GM12878 (cell line): ENCODE results near the gene SPEM2. TPM values are rescaled to one million over a fixed set of nuclear protein-coding genes. Genes with fewer than 3 reads are reported as not detected.

Source experiments
- ATAC-seq: fragments of 200-7000 bp; cut with Tn5 transposase; 3 replicates; pipeline ENCODE4 v1.9.1; 2020; ENCODE audit warnings: mild to moderate bottlenecking, moderate library complexity
- BruUV-seq: library from RNA; stranded (reverse); fragments of 400-500 nt; replicated peaks from 2 replicates; lab custom pipeline; 2021; lab: Mats Ljungman, UMichigan
- CTCF ChIA-PET: fragments of 300-600 bp; sonication (Branson Sonifier 250); formaldehyde crosslinking; extraction: SDS; loops from one replicate; lab custom pipeline; 2021; ENCODE audit warnings: inconsistent platforms; lab: Yijun Ruan, JAX
- POLR2A ChIA-PET: fragments of 350-600 bp; formaldehyde crosslinking; extraction: SDS; loops from one replicate; lab custom pipeline; 2021; ENCODE audit warnings: inconsistent platforms; lab: Charles Lee
- RAD21 ChIA-PET: fragments of 300-600 bp; sonication (Branson Sonifier 250); formaldehyde crosslinking; loops from one replicate; lab custom pipeline; 2023; ENCODE audit warnings: antibody characterized with exemption; ENCODE audit not compliant: unreplicated experiment; lab: Charles Lee
- SMC1A ChIA-PET: fragments of 300-600 bp; sonication (Branson Sonifier 250); formaldehyde crosslinking; loops from one replicate; lab custom pipeline; 2023; ENCODE audit not compliant: unreplicated experiment, uncharacterized antibody; lab: Charles Lee
- DNase-seq: peaks from one replicate; pipeline ENCODE4 v3.0.0-alpha.2; 2011; ENCODE audit warnings: low read depth, low spot score
- FAIRE-seq: peaks from 3 replicates; lab custom pipeline; 2011; peaks lifted over from hg19 to GRCh38; lab: Jason Lieb, UNC
- H2AFZ ChIP-seq: 2 replicates; pipeline ENCODE4 v1.6.0; 2011; ENCODE audit warnings: low read depth, low read length, control low read depth; ENCODE audit not compliant: control insufficient read depth
- H3K27ac ChIP-seq: 2 replicates; pipeline ENCODE4 v1.5.1; 2011; ENCODE audit warnings: control low read depth; ENCODE audit not compliant: control insufficient read depth, insufficient read depth
- H3K27me3 ChIP-seq, 2 experiments: replicated peaks in 1 of 2; 2 replicates each; pipeline versions ENCODE4 v1.6.0 to v1.6.1; 2011; ENCODE audit warnings: low read length in 1 of 2; ENCODE audit not compliant: control insufficient read depth in 2 of 2, insufficient read depth in 2 of 2
- H3K36me3 ChIP-seq, 2 experiments: 2 replicates each; pipeline ENCODE4 v1.5.1; 2011; ENCODE audit warnings: low read length in 1 of 2; ENCODE audit not compliant: control insufficient read depth in 2 of 2, insufficient read depth in 2 of 2
- H3K4me1 ChIP-seq: 2 replicates; pipeline ENCODE4 v1.6.1; 2011; ENCODE audit warnings: mild to moderate bottlenecking, low read length, moderate library complexity, mixed read lengths; ENCODE audit not compliant: control insufficient read depth, insufficient read depth
- H3K4me2 ChIP-seq: 2 replicates; pipeline ENCODE4 v1.6.0; 2011; ENCODE audit warnings: control low read depth; ENCODE audit not compliant: control insufficient read depth, insufficient read depth
- H3K4me3 ChIP-seq: fragments of 200-600 bp; sonication (generic); 2 replicates; pipeline ENCODE4 v1.5.1; 2016
- H3K79me2 ChIP-seq: 2 replicates; pipeline ENCODE4 v1.6.0; 2011; ENCODE audit warnings: low read length; ENCODE audit not compliant: control insufficient read depth, insufficient read depth
- H3K9ac ChIP-seq: 2 replicates; pipeline ENCODE4 v1.8.0; 2011; ENCODE audit warnings: low read length, control low read depth, mixed read lengths; ENCODE audit not compliant: control insufficient read depth, insufficient read depth
- H3K9me3 ChIP-seq: replicated peaks from 3 replicates; pipeline ENCODE4 v1.5.1; 2011; ENCODE audit warnings: mild to moderate bottlenecking, low read length; ENCODE audit not compliant: control insufficient read depth, insufficient read depth
- H4K20me1 ChIP-seq: 2 replicates; pipeline ENCODE4 v1.6.0; 2011; ENCODE audit not compliant: control insufficient read depth, insufficient read depth
- BACH1 ChIP-seq: fragments of 450-650 bp; IDR thresholded peaks from 2 replicates; pipeline ENCODE4 v1.6.1; 2017; ENCODE audit warnings: mild to moderate bottlenecking, borderline replicate concordance
- CBX3 ChIP-seq: fragments of 200-600 bp; sonication (generic); IDR thresholded peaks from 2 replicates; pipeline ENCODE4 v1.6.1; 2016; ENCODE audit warnings: low read depth, borderline replicate concordance
- EGR1 ChIP-seq, 2 experiments: IDR thresholded peaks; 1 replicate in 1 of 2; 2 replicates in 1 of 2; pipeline ENCODE4 v1.6.1; 2011 to 2012; ENCODE audit warnings: low read depth in 2 of 2, low read length in 2 of 2, borderline replicate concordance in 1 of 2, mild to moderate bottlenecking in 1 of 2, moderate library complexity in 1 of 2
- ETV6 ChIP-seq, 2 experiments: fragments of 450-650 bp in 1 of 2; IDR thresholded peaks in 1 of 2; conservative IDR thresholded peaks in 1 of 2; 2 replicates each; pipeline ENCODE4 v1.6.1; 2014; ENCODE audit warnings: antibody characterized with exemption in 1 of 2, borderline replicate concordance in 1 of 2, low read depth in 1 of 2, mild to moderate bottlenecking in 1 of 2, moderate library complexity in 1 of 2
- IKZF2 ChIP-seq, 2 experiments: fragments of 450-650 bp; IDR thresholded peaks; 2 replicates each; pipeline ENCODE4 v1.6.1; 2017; ENCODE audit warnings: mild to moderate bottlenecking in 2 of 2, moderate library complexity in 2 of 2
- MTA2 ChIP-seq: fragments of 450-650 bp; IDR thresholded peaks from 2 replicates; pipeline ENCODE4 v1.6.1; 2016; ENCODE audit warnings: low read depth, mild to moderate bottlenecking, moderate library complexity
- WGBS: methylation state at CpG from one replicate; pipeline ENCODE4 v1.1.6; 2016; ENCODE audit warnings: low lambda C conversion rate; ENCODE audit not compliant: insufficient replicate concordance, insufficient coverage; ENCODE audit errors: missing lambda C conversion rate; 5-methylcytosine and 5-hydroxymethylcytosine counted together
- in situ Hi-C: fragments of 300-500 bp; cut with MboI; formaldehyde crosslinking; loops from 9 replicates; pipeline ENCODE4 v1.14.3; 2018; ENCODE audit warnings: mixed read lengths
- intact Hi-C: fragments of 100-400 bp; cut with micrococcal nuclease; formaldehyde crosslinking; loops from one replicate; pipeline ENCODE4 v1.14.2; 2022; ENCODE audit not compliant: unreplicated experiment
- polyA plus RNA-seq, 11 experiments: library from polyadenylated mRNA; depleted of rRNA in 4 of 11; unstranded in 6 of 11; stranded (reverse) in 5 of 11; fragments of >200 nt; fragmentation: Nextera tagmentation in 4 of 11; fragmentation: Illumina TruSeq in 1 of 11; extraction: Ambion mirVana in 4 of 11; extraction: Trizol in 1 of 11; gene quantifications; 1 replicate in 1 of 11; 2 replicates in 10 of 11; pipeline versions ENCODE4 v1.2.1 to v1.2.3, GENCODE V29; 2011 to 2016; ENCODE audit warnings: inconsistent platforms in 2 of 11, missing spikeins in 2 of 11, low read depth in 1 of 11
- total RNA-seq, 4 experiments: library from RNA; depleted of rRNA in 3 of 4; stranded (reverse); fragments of >200 nt in 3 of 4; fragmentation: Illumina TruSeq in 1 of 4; extraction: Trizol in 1 of 4; gene quantifications; 2 replicates each; pipeline versions ENCODE4 v1.2.1 to v1.2.3, GENCODE V29; 2013 to 2021
- TF ChIP-seq, protein P1 (sequence below): fragments of 450-650 bp; IDR thresholded peaks from 2 replicates; pipeline ENCODE4 v1.6.1; 2018; ENCODE audit warnings: mild to moderate bottlenecking, low read depth, moderate library complexity; ENCODE audit not compliant: partially characterized antibody
- TF ChIP-seq, protein P2 (sequence below): fragments of 450-650 bp; IDR thresholded peaks from 2 replicates; pipeline ENCODE4 v1.6.1; 2017; ENCODE audit warnings: mild to moderate bottlenecking

SPEM2 gene
- total and polyA plus RNA-seq, 10 of the 15 experiments (the other 5 are each of a cell fraction or from before 2014, with no cell fraction given): not detected

DNA sequence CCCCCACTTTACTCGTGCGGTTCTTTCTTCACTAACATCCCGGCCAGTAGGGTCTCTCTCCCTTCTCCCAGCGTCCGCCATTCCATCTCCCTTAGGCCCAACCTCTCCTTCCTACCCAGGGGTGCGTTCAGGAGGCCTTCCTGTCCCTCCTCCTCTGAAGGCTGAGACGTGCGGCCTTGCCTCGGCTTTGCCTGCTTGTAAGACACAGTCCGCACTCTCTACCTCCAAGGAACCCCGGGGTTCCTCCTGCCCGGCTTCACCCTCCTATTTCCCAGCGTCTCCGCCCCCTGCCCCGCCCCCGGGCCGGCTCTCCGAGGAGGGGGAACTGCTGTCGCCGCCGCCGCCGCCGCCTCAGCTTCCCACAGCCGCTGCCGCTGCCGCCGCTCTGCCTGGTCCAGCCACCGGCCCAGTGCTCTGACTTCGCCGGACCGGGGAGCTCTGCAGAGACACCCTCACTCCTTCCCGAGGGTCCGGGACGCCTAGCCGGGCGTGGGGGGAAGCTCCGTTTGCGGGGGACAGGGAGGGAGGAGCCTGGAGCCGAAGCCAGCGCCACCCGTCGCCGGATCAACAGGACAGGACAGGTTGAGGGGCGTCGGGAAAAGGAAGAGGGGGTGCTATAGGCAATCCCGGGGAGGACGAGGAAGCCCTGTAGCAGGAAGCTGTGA lies 12.7 kb downstream of the SPEM2 start:
- no peaks in the 10 kb centered on the region for H3K9me3 ChIP-seq
- H3K4me2 ChIP-seq: peak overlapping the region; percentile 78
- TF ChIP-seq IKZF2 (IDR thresholded peaks at IDR 0.05) (no peak), CBX3 (no peak), BACH1 (peak; percentile 20; the same call in 1 of the 2 replicates), MTA2 (no peak), ETV6 (conservative IDR thresholded peaks at IDR 0.05 in 1 of 2, IDR thresholded peaks at IDR 0.05 in 1 of 2; ENCODE audit: borderline replicate concordance in 1 of 2, low read depth in 1 of 2) (no peak), EGR1 (IDR thresholded peaks at IDR 0.05; ENCODE audit: borderline replicate concordance in 1 of 2, low read depth in 2 of 2, low read length in 2 of 2) (peak in 1 of 2 experiments; percentile 33; a peak in 1 of 3 replicates)
- TF ChIP-seq, protein P1, sequence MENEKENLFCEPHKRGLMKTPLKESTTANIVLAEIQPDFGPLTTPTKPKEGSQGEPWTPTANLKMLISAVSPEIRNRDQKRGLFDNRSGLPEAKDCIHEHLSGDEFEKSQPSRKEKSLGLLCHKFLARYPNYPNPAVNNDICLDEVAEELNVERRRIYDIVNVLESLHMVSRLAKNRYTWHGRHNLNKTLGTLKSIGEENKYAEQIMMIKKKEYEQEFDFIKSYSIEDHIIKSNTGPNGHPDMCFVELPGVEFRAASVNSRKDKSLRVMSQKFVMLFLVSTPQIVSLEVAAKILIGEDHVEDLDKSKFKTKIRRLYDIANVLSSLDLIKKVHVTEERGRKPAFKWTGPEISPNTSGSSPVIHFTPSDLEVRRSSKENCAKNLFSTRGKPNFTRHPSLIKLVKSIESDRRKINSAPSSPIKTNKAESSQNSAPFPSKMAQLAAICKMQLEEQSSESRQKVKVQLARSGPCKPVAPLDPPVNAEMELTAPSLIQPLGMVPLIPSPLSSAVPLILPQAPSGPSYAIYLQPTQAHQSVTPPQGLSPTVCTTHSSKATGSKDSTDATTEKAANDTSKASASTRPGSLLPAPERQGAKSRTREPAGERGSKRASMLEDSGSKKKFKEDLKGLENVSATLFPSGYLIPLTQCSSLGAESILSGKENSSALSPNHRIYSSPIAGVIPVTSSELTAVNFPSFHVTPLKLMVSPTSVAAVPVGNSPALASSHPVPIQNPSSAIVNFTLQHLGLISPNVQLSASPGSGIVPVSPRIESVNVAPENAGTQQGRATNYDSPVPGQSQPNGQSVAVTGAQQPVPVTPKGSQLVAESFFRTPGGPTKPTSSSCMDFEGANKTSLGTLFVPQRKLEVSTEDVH: no peak
- TF ChIP-seq, protein P2, sequence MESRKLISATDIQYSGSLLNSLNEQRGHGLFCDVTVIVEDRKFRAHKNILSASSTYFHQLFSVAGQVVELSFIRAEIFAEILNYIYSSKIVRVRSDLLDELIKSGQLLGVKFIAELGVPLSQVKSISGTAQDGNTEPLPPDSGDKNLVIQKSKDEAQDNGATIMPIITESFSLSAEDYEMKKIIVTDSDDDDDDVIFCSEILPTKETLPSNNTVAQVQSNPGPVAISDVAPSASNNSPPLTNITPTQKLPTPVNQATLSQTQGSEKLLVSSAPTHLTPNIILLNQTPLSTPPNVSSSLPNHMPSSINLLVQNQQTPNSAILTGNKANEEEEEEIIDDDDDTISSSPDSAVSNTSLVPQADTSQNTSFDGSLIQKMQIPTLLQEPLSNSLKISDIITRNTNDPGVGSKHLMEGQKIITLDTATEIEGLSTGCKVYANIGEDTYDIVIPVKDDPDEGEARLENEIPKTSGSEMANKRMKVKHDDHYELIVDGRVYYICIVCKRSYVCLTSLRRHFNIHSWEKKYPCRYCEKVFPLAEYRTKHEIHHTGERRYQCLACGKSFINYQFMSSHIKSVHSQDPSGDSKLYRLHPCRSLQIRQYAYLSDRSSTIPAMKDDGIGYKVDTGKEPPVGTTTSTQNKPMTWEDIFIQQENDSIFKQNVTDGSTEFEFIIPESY: 0 out of 2 replicates have a peak, but pooled peaks have one; percentile 7
- SMC1A ChIA-PET: interaction anchor here (0.6 to 1.3 kb wide), 2 partner anchors 84 to 123 kb away, joined by 3 to 5 read pairs; no protein-coding TSS in a partner anchor
- RAD21 ChIA-PET: interaction anchor here (0.8 to 1.6 kb wide), 3 partner anchors 44 to 122 kb away, joined by 3 to 7 read pairs (median 5); partner anchors contain the start of genes PLSCR3 and POLR2A
- H3K9ac ChIP-seq: peak overlapping the region; percentile 13; the same call in 1 of the 2 replicates
- peaks cover 29% of the 10 kb centered on the region for H3K4me1 ChIP-seq
- no peaks in the 10 kb centered on the region for H3K36me3 ChIP-seq
- no peak overlapping the region for H2AFZ ChIP-seq
- FAIRE-seq (no peak), ATAC-seq (no peak), DNase-seq (no peak)
- H3K27ac ChIP-seq: no peak overlapping the region
- CTCF ChIA-PET: interaction anchor here (0.6 to 1.4 kb wide), 4 partner anchors 67 to 249 kb away, joined by 4 read pairs; partner anchors contain the start of gene TP53
- POLR2A ChIA-PET: interaction anchor here (0.7 to 8.2 kb wide), 4 partner anchors 41 to 85 kb away, joined by 3 to 63 read pairs (median 4); partner anchors contain the start of genes POLR2A and ZBTB4
- in situ Hi-C loops (no loop called here), intact Hi-C loops (loop anchor here (5.0 to 10.0 kb wide), 4 partner anchors 36 to 393 kb away; partner anchors contain the start of genes KCTD11, SENP3, SLC16A11 and TMEM256)
- no TSS peak for BruUV-seq
- H3K79me2 ChIP-seq: peaks cover 6% of the 10 kb centered on the region
- H3K4me3 ChIP-seq: peak overlapping the region; percentile 97
- 30% methylated on average over 28 of the region's 48 CpGs for WGBS
- H4K20me1 ChIP-seq: no peaks in the 10 kb centered on the region
- peaks cover 0 to 4% of the 10 kb centered on the region in 2 experiments; a peak in 2 of 4 replicates for H3K27me3 ChIP-seq
